C4-2B (cell line): ENCODE measurements around the gene RAPGEF3.

Source experiments
- H3K27ac ChIP-seq: fragments of 450-650 bp; 2 replicates; pipeline ENCODE4 v1.5.1; 2017
- CTCF ChIP-seq: fragments of 450-650 bp; conservative IDR thresholded peaks from 2 replicates; pipeline ENCODE4 v1.5.1; 2017; ENCODE audit warnings: mild to moderate bottlenecking
- ZFX ChIP-seq: fragments of 450-650 bp; IDR thresholded peaks from 2 replicates; pipeline ENCODE4 v1.6.1; 2017

The RAPGEF3 gene

GRCh38 chr12:47802312-47802711 is 43.6 kb upstream of the RAPGEF3 start:
- no peak overlapping the region for H3K27ac ChIP-seq
- TF ChIP-seq CTCF (no peak), ZFX (no peak)

GRCh38 chr12:47801904-47802246 is 43.2 kb upstream of the RAPGEF3 start:
- TF ChIP-seq CTCF = no peak
- no peak for TF ChIP-seq ZFX
- no peak overlapping the region for H3K27ac ChIP-seq

GRCh38 chr12:47801170-47801903 is 42.7 kb upstream of the RAPGEF3 start:
- no peak for TF ChIP-seq CTCF
- no peak for TF ChIP-seq ZFX

GRCh38 chr12:47800582-47800981 is 41.9 kb upstream of the RAPGEF3 start:
- TF ChIP-seq ZFX (no peak), CTCF (no peak)
- H3K27ac ChIP-seq = no peak overlapping the region

More at GRCh38 chr12:47801170-47801903, 42.7 kb upstream of the RAPGEF3 start:
- H3K27ac ChIP-seq = no peak overlapping the region

GRCh38 chr12:47799357-47799955 is 40.8 kb upstream of the RAPGEF3 start:
- TF ChIP-seq ZFX = no peak
- no peak for TF ChIP-seq CTCF
- no peak overlapping the region for H3K27ac ChIP-seq

GRCh38 chr12:47798382-47798948 is 39.8 kb upstream of the RAPGEF3 start:
- TF ChIP-seq CTCF = no peak
- TF ChIP-seq ZFX = no peak

GRCh38 chr12:47797441-47797840 is 38.8 kb upstream of the RAPGEF3 start:
- TF ChIP-seq ZFX (no peak), CTCF (no peak)

More at GRCh38 chr12:47798382-47798948, 39.8 kb upstream of the RAPGEF3 start:
- H3K27ac ChIP-seq = no peak overlapping the region

More at GRCh38 chr12:47797441-47797840, 38.8 kb upstream of the RAPGEF3 start:
- H3K27ac ChIP-seq = no peak overlapping the region
